BE2C (cell line): ENCODE data around the gene ARHGAP18.

Experiments
- DNase-seq: peaks from one replicate; pipeline ENCODE4 v3.0.0-alpha.2; 2020
- H3K27me3 ChIP-seq: fragments of 250-450 bp; sonication (Bioruptor Pico); 2 replicates; pipeline ENCODE4 v1.5.1; 2020; ENCODE audit warnings: mild to moderate bottlenecking
- H3K36me3 ChIP-seq: fragments of 250-450 bp; sonication (Bioruptor Pico); 2 replicates; pipeline ENCODE4 v1.5.1; 2020; ENCODE audit warnings: mild to moderate bottlenecking
- H3K4me1 ChIP-seq: fragments of 250-450 bp; sonication (Bioruptor Pico); 2 replicates; pipeline ENCODE4 v1.5.1; 2020
- H3K4me3 ChIP-seq: 2 replicates; pipeline ENCODE4 v1.5.1; 2011; ENCODE audit warnings: low read depth, low read length
- H3K9me3 ChIP-seq: fragments of 250-450 bp; sonication (Bioruptor Pico); 2 replicates; pipeline ENCODE4 v1.5.1; 2020
- CTCF ChIP-seq: IDR thresholded peaks from 2 replicates; pipeline ENCODE4 v1.5.1; 2012; ENCODE audit warnings: mild to moderate bottlenecking, low read depth, low read length

Gene ARHGAP18

DNA sequence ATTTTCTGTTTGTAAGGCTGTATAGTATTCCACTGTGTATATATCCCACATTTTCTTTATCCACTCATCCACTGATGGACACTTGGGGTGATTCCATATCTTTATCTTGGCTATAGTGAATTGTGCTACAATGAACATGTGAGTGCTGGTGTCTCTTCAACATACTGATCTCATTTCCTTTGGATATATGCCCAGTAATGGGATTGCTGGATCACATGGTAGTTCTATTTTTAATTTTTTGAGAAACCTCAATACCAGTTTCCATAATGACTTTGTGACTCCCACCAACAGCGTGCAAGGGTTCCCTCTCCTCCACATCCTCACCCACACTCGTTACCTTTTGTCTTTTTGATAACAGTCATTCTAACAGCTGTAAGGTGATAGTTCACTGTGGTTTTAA is 166.0 kb downstream of the ARHGAP18 start:
- TF ChIP-seq CTCF = no peak
- Histone ChIP-seq H3K9me3 (no peaks in the 10 kb centered on the region), H3K4me1 (no peaks in the 10 kb centered on the region), H3K36me3 (no peaks in the 10 kb centered on the region), H3K4me3 (no peak overlapping the region), H3K27me3 (0 out of 2 replicates have a peak, but pooled peaks cover 4% of the 10 kb centered on the region)
- no peak for DNase-seq

DNA sequence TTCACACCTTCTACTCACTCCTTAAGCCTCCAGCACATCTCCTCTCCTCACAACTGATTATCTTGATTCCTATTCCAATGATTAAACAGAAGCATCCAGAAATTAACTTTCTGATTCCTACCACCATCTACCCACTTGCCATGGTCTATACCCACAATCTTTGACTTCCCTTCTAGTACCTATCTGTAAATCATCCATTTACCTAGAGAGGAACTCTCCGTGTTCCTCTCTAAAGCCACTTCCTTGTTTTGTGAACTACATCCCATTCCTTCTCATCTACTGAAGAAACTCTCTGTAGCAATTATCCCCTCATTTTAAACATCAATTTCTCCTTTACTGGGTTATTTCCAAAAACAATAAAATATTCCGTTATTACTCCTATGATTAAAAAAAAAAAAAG is 167.3 kb downstream of the ARHGAP18 start:
- TF ChIP-seq CTCF = no peak
- H3K9me3 ChIP-seq = no peaks in the 10 kb centered on the region
- no peaks in the 10 kb centered on the region for H3K36me3 ChIP-seq
- no peaks in the 10 kb centered on the region for H3K4me1 ChIP-seq
- H3K27me3 ChIP-seq = 0 out of 2 replicates have a peak, but pooled peaks cover 4% of the 10 kb centered on the region
- no peak overlapping the region for H3K4me3 ChIP-seq
- no peak for DNase-seq

- no peaks in the 10 kb centered on the region for H3K36me3 ChIP-seq
Observed at GRCh38 chr6:129539032-129539431, 170.9 kb downstream of the ARHGAP18 start.

DNA sequence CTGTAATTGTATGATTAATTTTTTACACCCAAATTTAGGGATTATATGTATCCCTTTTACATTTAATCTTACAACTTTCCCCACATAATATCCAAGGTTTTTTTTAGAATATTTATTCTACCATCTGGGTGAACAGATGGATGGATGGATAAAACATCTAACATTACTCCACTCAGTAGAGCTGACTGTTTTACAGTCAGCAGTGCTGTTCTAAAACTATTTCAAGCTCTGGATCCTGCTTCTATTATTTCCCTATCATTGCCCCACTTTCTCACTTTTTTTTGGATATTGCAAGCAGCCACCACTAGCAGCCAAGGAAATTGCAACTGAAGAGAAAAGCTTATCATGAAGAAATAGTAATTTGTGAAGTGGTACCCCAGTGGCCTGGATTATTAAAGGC is 173.7 kb downstream of the ARHGAP18 start:
- H3K4me1 ChIP-seq = no peaks in the 10 kb centered on the region
- no peak for TF ChIP-seq CTCF
- no peaks in the 10 kb centered on the region for H3K36me3 ChIP-seq
- H3K4me3 ChIP-seq = no peak overlapping the region
- 0 out of 2 replicates have a peak, but pooled peaks cover 4% of the 10 kb centered on the region for H3K27me3 ChIP-seq
- no peak for DNase-seq
- H3K9me3 ChIP-seq = no peaks in the 10 kb centered on the region

More at GRCh38 chr6:129539032-129539431, 170.9 kb downstream of the ARHGAP18 start:
- 0 out of 2 replicates have a peak, but pooled peaks cover 4% of the 10 kb centered on the region for H3K27me3 ChIP-seq
- TF ChIP-seq CTCF = no peak
- H3K4me1 ChIP-seq = no peaks in the 10 kb centered on the region
- no peak for DNase-seq
- no peaks in the 10 kb centered on the region for H3K9me3 ChIP-seq
- no peak overlapping the region for H3K4me3 ChIP-seq

- H3K36me3 ChIP-seq = no peaks in the 10 kb centered on the region
- TF ChIP-seq CTCF = no peak
- H3K9me3 ChIP-seq = no peaks in the 10 kb centered on the region
- no peak for DNase-seq
- no peak overlapping the region for H3K4me3 ChIP-seq
- no peaks in the 10 kb centered on the region for H3K4me1 ChIP-seq
- 0 out of 2 replicates have a peak, but pooled peaks cover 2% of the 10 kb centered on the region for H3K27me3 ChIP-seq
Observed at GRCh38 chr6:129534926-129535325, 175.1 kb downstream of the ARHGAP18 start.
